Skeletal muscle satellite cell (primary cell): ENCODE results near the gene RASA4B.

Experiments used
- H3K27me3 ChIP-seq: 2 replicates; pipeline ENCODE4 v1.7.0; 2013; ENCODE audit warnings: low read length; ENCODE audit not compliant: control insufficient read depth, insufficient read depth
- H3K36me3 ChIP-seq: 2 replicates; pipeline ENCODE4 v1.7.0; 2013; ENCODE audit warnings: mild to moderate bottlenecking, control low read depth, low read length; ENCODE audit not compliant: insufficient read depth
- H3K4me1 ChIP-seq: 2 replicates; pipeline ENCODE4 v1.7.0; 2013; ENCODE audit warnings: low read length; ENCODE audit not compliant: control insufficient read depth, insufficient read depth
- H3K4me2 ChIP-seq: 2 replicates; pipeline ENCODE4 v1.7.0; 2013; ENCODE audit warnings: mild to moderate bottlenecking, low read length
- H3K4me3 ChIP-seq: 2 replicates; pipeline ENCODE4 v1.7.0; 2013; ENCODE audit warnings: low read length
- H3K9ac ChIP-seq: 2 replicates; pipeline ENCODE4 v1.7.0; 2013; ENCODE audit warnings: mild to moderate bottlenecking, low read depth, low read length, moderate library complexity
- H3K9me3 ChIP-seq: replicated peaks from 2 replicates; pipeline ENCODE4 v1.7.0; 2013; ENCODE audit warnings: mild to moderate bottlenecking, control low read depth, low read length

RASA4B gene

DNA sequence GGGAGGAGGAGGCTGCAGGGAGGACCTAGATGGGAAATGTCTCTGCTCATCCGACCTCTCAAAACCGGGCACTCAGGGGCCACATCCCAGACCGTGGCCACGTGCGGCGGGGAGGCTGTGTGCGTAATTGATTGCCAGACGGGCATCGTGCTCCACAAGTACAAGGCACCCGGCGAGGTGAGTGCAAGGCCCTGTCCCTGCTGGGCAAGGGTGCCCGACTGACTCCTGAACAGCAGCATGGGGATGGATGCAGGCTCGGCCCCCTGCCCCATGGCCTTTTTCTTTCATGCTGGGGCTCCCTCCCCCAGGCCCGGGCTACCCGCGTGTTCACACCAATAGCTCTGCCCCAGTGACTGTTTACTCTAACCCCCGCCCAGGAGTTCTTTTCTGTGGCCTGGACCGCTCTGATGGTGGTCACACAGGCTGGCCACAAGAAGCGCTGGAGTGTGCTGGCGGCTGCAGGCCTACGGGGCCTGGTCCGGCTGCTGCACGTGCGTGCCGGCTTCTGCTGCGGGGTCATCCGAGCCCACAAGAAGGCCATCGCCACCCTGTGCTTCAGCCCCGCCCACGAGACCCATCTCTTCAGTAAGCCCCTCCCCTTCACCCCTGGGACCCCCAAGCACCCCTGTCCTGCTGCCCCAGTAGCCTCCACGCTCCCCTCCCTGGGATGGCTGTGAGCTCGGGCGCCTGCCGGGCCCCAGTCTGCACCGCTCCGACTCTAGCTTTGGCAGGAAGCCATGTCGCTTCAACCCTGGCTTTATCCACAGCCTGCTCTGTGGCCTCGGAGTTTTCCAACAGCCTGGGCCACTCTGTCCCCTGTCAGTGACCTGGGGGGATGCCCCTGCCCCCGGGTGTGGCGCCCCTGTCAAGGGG, 48.9 kb downstream of the RASA4B start:
- Histone ChIP-seq H3K4me3 (no peak overlapping the region), H3K4me2 (no peak overlapping the region), H3K9ac (no peak overlapping the region), H3K36me3 (peaks cover 32% of the 10 kb centered on the region), H3K27me3 (no peaks in the 10 kb centered on the region), H3K9me3 (no peaks in the 10 kb centered on the region), H3K4me1 (peaks cover 15% of the 10 kb centered on the region)

DNA sequence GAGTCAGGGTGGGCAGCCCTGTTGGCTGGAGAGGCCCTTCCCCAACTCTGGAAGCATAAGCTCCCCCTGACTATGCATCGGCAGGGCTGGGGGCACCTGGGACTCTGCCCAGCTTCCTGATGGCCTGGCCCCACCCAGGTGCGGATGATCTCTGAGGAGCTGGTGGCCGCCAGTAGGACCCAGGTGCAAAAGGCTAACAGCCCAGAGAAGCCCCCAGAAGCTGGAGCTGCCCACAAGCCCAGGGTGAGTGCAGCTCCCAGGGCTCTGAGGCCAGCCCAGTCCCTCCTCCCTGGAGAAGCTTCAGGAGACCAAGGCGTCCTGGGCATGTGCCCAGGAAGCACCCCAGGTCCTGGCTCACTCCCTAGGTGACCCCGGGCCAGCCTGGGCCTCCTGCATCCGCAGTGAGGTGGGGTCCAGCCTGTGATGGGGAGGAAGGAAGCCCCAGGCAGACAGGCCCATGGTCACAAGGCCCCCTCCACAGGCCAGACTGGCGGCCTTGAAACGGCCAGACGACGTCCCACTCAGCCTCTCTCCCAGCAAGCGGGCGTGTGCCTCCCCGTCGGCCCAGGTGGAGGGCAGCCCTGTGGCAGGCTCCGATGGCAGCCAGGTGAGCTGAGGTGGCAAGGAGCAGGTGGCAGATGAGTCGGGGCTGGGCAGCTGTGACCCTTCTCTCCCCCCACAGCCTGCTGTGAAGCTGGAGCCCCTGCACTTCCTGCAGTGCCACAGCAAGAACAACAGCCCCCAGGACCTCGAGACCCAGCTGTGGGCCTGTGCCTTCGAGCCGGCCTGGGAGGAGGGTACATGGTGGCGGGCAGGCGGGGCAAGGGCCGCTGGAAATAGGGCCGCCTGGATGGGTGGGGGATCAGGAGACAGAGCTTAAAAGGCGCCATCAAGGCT, 49.7 kb downstream of the RASA4B start:
- H3K36me3 ChIP-seq: peaks cover 23% of the 10 kb centered on the region
- peaks cover 11% of the 10 kb centered on the region for H3K4me1 ChIP-seq
- no peak overlapping the region for H3K9ac ChIP-seq
- H3K4me2 ChIP-seq: no peak overlapping the region
- H3K4me3 ChIP-seq: no peak overlapping the region
- no peaks in the 10 kb centered on the region for H3K27me3 ChIP-seq
- no peaks in the 10 kb centered on the region for H3K9me3 ChIP-seq

DNA sequence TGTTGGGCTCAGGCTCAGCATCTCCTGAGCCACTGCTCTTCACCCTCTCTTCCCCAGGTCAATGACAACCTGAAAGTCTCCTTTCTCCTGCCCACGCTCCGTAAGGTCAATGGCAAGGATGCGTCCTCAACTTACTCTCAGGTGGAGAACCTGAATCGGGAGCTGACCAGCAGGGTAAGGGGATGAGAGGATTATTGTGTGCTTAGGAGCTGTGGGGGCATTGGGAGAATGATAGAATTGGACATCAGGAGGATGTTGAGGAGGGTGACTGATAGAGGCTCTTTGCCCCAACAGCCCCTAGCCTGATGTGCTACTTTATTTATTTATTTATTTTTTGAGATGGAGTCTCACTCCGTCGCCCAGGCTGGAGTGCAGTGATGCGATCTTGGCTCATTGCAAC, 51.5 kb downstream of the RASA4B start:
- Histone ChIP-seq H3K36me3 (peaks cover 13% of the 10 kb centered on the region), H3K4me2 (peak overlapping the region; percentile 85), H3K4me1 (peaks cover 11% of the 10 kb centered on the region), H3K9me3 (no peaks in the 10 kb centered on the region), H3K9ac (peak overlapping the region; percentile 93), H3K27me3 (no peaks in the 10 kb centered on the region), H3K4me3 (peak overlapping the region; percentile 98)

DNA sequence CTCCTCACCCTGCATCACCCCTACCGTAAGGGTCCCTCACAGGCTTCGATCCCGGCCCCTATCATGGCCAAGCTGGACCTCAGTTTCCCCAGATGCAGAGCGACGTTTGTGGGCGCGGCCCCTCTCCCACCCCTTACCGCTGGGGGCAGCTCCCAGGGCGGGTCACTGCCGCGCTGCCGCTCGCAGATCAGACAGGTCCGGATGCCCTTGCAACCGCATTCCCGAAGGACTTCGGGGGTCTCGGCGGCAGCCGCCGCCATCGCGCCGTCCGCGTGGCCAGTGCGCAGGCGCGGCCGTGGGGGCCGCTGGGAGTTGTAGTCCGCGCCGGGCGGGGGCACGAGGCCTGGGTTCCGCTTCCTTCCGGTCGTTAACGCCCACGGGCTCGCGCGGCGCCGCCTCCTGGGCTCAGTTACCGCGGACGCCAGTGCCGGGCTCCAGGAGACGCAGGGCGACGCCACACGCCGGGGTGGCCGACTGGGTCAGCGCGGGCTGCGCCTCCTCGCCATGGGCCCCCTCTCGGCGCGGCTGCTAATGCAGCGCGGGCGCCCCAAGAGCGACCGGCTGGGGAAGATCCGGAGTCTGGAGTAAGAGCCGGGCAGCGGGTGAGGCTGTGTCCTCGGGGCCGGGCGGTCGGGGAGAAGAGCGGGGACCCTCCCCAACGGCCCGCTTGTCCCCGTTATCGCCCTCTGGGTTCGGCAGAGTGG, 52.8 kb downstream of the RASA4B start, which contains the start of the genes ALKBH4 and LRWD1:
TSS of gene ALKBH4 (minus strand) at position 287 of the 704 bp plus-strand sequence. CDS start at position 260, 27 bp downstream.
TSS of gene LRWD1 (plus strand) at position 408 of the 704 bp plus-strand sequence. CDS start at position 505, 97 bp downstream.
- peak within 1 kb of the TSS; percentile 85 for H3K4me2 ChIP-seq
- no peaks in the 10 kb centered on the region for H3K27me3 ChIP-seq
- no peaks in the 10 kb centered on the region for H3K9me3 ChIP-seq
- H3K36me3 ChIP-seq: peaks cover 12% of the 10 kb centered on the region
- peaks cover 11% of the 10 kb centered on the region for H3K4me1 ChIP-seq
- H3K4me3 ChIP-seq: peak within 1 kb of the TSS; percentile 98
- peak within 1 kb of the TSS; percentile 93 for H3K9ac ChIP-seq

DNA sequence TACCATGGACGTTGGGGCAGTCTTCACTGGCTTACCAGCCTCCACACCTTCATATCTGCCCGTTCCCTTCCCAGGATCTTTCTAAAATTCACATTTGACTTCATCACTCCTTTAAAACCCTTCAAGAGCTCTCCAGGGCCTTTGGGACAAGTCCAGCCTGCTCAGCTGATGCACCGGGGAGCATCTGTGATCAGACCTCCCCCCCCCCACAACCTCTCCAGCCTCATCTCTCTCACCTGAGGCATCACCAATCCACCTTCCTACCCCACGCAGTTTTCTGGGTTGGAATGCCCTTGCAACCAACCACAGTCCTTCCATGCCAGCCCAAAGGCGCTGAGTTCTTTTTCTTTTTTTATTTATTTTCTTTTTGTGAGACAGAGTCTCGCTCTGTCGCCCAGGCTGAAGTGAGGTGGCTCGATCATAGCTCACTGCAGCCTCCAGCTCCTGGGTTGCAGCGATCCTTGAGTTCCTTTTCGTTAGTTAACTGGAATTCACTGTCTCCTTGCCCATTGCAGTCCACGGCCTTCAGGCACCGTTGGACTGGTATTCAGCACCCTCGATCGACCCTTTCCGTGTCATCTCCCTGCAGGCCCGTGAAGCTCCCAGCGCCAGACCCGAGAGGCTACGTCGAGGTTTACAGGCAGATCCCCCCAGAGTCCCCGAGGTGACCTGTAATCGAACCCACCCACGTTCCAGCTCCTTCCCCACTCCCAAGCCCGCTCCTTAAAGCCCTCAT, 53.6 kb downstream of the RASA4B start:
- Histone ChIP-seq H3K4me1 (peaks cover 11% of the 10 kb centered on the region), H3K36me3 (peaks cover 5% of the 10 kb centered on the region), H3K4me3 (peak overlapping the region; percentile 98), H3K27me3 (no peaks in the 10 kb centered on the region), H3K4me2 (peak overlapping the region; percentile 85), H3K9me3 (no peaks in the 10 kb centered on the region), H3K9ac (peak overlapping the region; percentile 93)

DNA sequence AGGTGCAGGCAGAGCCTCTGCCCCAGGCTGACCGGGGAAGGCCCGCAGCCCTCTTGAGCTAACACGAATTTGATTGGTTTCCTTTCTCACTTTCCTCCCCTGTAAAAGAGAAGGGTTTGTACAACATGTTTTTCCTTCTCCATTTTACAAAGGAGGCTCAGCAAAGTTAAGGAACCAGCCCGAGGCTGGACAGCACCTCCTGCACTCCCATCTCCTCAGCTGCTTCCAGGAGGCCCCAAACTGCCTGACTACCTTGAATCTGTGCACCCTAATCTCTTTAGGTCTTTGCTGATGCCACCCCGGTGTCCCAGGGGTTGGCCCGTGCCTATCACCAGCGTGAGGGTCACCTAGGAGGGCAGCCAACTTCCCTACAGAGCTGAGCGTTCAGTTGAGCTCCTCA, 57.1 kb downstream of the RASA4B start:
- peaks cover 23% of the 10 kb centered on the region for H3K36me3 ChIP-seq
- no peak overlapping the region for H3K4me2 ChIP-seq
- no peak overlapping the region for H3K4me3 ChIP-seq
- H3K27me3 ChIP-seq: no peaks in the 10 kb centered on the region
- peaks cover 15% of the 10 kb centered on the region for H3K4me1 ChIP-seq
- no peaks in the 10 kb centered on the region for H3K9me3 ChIP-seq
- no peak overlapping the region for H3K9ac ChIP-seq

DNA sequence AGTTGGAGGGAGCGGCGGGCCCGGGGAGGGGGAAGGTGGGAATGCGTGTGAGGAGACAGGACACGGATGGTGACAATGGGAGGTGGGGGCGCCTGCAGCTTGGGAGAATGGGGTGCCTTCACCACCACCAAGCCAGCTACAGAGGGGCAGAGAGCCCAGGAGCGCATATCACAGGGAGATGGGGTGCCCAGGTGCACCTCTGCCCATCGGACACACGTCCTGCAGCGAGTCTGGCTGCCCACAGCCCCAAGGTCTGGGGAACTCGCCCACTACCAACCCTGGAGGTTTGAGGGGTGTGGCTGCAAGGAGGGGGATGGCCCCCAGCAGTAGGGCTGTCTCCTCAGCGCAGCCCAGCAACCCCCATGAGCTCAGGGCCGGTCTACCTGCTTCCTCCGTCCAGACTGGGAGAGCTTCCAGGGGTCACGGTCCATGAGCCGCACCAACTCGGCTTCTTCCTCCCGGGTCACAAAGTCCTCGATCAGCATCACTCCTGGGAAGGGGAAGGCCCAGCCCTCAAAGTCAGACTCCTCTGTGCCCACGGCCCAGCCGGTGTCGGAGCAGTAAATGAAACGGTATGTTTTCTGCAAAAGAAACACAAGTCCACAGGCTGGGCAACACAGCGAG, 58.2 kb downstream of the RASA4B start:
- Histone ChIP-seq H3K36me3 (peaks cover 21% of the 10 kb centered on the region), H3K27me3 (no peaks in the 10 kb centered on the region), H3K4me2 (no peak overlapping the region), H3K9ac (no peak overlapping the region), H3K9me3 (no peaks in the 10 kb centered on the region), H3K4me3 (no peak overlapping the region), H3K4me1 (peaks cover 14% of the 10 kb centered on the region)

DNA sequence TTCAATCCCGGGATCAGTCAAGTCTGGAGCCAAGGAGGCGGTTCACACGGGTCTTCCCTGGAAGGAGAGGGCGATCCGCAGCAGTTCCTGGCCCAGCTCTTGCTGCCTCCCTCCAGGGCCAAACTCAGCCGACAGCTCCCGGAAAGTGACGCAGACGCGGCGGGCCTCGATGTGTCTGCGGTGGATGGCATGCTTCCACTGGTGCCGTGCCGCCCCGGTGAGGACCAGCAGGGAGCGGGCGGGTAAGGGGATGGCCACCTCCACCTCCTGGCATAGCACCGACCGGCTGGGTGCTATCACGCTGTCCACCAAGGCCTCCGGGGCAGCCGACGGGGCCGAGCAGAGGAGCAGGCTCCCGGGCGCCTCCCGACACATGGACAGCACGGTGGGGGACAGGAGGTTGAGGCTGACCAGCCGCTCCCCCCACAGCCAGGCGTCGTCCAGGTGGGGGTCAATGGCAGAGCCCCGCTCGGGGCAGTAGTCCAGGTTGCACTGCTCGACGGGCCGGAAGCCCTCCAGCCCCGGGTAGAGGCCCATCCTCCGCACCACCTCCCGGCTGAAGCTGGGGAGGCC, 60.1 kb downstream of the RASA4B start:
- no peak overlapping the region for H3K4me3 ChIP-seq
- no peaks in the 10 kb centered on the region for H3K9me3 ChIP-seq
- peaks cover 10% of the 10 kb centered on the region for H3K4me1 ChIP-seq
- no peaks in the 10 kb centered on the region for H3K27me3 ChIP-seq
- H3K4me2 ChIP-seq: no peak overlapping the region
- H3K9ac ChIP-seq: no peak overlapping the region
- H3K36me3 ChIP-seq: peaks cover 21% of the 10 kb centered on the region

DNA sequence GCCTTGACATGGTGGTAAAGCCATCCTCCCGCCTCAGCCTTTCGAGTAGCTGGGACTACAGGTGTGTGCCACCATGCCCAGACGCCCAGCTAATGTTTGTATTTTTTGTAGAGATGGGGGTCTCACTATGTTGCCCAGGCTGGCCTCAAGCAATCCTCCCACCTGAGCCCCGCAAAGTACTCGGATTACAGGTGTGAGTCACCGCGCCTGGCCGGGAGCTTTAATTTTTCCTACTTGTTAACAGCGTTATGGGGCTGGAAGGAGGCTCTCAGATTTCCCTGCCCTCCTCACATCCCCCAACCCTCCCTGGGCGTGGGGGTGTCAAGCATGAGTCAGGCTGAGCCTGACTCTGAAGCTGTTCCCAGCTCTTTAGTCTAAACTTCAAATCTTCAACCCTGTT, 61.2 kb downstream of the RASA4B start:
- Histone ChIP-seq H3K27me3 (no peaks in the 10 kb centered on the region), H3K4me1 (peaks cover 16% of the 10 kb centered on the region), H3K4me2 (peak overlapping the region; percentile 14), H3K9ac (no peak overlapping the region), H3K9me3 (no peaks in the 10 kb centered on the region), H3K36me3 (peaks cover 21% of the 10 kb centered on the region), H3K4me3 (no peak overlapping the region)

DNA sequence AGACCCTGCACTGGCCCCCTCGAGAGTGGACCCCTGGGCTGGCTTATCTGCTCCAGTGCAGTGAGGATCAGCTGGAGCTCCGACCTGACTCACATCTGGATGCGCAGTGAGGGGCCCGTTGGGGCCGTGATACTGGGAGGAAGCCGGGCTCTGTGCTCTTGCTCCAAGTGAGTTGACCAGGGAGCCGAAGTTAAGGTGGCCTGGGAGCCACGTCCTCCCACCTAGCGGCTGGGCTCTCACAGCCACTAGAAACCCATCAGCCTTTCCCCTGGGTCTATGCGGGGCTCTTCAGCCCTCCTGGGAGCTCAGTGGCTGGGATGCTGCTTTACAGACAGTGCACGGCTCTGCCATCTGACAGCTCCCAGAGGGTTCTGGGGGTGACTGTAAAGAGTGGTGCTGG, 62.0 kb downstream of the RASA4B start:
- H3K9me3 ChIP-seq: no peaks in the 10 kb centered on the region
- no peak overlapping the region for H3K4me2 ChIP-seq
- no peak overlapping the region for H3K9ac ChIP-seq
- H3K36me3 ChIP-seq: peaks cover 21% of the 10 kb centered on the region
- no peak overlapping the region for H3K4me3 ChIP-seq
- no peaks in the 10 kb centered on the region for H3K27me3 ChIP-seq
- H3K4me1 ChIP-seq: peaks cover 18% of the 10 kb centered on the region
